Fibroblast of the aortic adventitia (primary cell): Measurements from ENCODE around the gene HOMER3. TPM values are rescaled to one million over a fixed set of nuclear protein-coding genes. Genes with fewer than 3 reads are reported as not detected.
"Not testable (repeated sequence)": the region's sequence is repeated elsewhere in the genome, so short reads cannot be mapped to it uniquely, and the experiment has no call there.

Experiments used
- DNase-seq: peaks from one replicate; pipeline ENCODE4 v3.0.0-alpha.2; 2010; ENCODE audit warnings: low read depth
- H3K4me3 ChIP-seq: 2 replicates; pipeline ENCODE4 v1.5.1; 2011; ENCODE audit warnings: low read depth, mild to moderate bottlenecking, control low read depth, low read length, moderate library complexity
- total RNA-seq: library from RNA; depleted of rRNA; stranded (reverse); fragments of >200 nt; gene quantifications from 2 replicates; pipeline ENCODE4 v1.2.3, GENCODE V29; 2012; ENCODE audit warnings: low replicate concordance
- TF ChIP-seq, protein P1 (sequence below): IDR thresholded peaks from 2 replicates; pipeline ENCODE4 v1.5.1; 2011; ENCODE audit warnings: mild to moderate bottlenecking, low read length, control low read depth, inconsistent platforms; ENCODE audit not compliant: insufficient read depth

The HOMER3 gene
- total RNA-seq, 1 donor, result 68.7 TPM

DNA sequence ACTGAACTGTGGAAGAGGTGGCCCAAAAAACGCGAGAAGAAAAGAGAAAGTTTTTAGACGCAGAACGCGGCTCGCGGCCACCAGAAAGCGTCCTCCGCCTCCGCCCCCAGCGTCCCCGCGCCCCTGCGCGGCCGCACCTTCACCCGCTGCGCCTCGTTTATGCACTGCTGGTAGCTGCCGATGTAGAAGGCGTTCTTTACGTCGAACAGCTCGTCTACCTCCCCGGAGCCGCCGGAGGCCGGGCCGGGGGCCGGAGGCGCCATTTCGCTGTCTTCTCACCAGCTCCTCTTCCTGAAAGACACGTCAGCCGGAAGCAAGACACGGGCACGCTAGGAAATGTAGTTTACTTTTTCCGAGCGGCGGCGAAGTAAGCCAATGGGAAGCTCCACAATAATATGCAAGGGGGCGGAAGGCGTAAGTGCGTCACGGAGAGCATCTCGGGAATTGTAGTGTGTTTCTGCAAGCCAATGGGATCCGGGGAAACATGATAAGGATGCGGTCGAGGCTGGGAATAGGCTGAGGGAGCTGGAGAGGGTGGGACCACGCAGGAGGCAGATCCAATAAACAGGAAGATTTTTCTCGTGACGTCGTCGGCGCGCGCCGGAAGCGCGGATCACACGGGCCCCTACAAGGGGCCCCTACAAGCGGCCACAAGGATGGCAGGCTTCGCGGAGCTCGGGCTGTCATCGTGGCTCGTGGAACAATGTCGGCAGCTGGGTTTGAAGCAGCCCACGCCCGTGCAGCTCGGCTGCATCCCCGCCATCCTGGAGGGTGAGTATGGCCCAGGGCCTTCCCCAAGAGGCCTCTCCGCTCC, 21.7 kb downstream of the HOMER3 start, which contains the start of the genes COPE and DDX49:
COPE (minus strand) TSS at position 302 of the 814 bp plus-strand sequence; CDS start at position 263, 39 bp downstream.
DDX49 (plus strand) TSS at position 630 of the 814 bp plus-strand sequence; CDS start at position 657, 27 bp downstream.
- TF ChIP-seq, protein P1, sequence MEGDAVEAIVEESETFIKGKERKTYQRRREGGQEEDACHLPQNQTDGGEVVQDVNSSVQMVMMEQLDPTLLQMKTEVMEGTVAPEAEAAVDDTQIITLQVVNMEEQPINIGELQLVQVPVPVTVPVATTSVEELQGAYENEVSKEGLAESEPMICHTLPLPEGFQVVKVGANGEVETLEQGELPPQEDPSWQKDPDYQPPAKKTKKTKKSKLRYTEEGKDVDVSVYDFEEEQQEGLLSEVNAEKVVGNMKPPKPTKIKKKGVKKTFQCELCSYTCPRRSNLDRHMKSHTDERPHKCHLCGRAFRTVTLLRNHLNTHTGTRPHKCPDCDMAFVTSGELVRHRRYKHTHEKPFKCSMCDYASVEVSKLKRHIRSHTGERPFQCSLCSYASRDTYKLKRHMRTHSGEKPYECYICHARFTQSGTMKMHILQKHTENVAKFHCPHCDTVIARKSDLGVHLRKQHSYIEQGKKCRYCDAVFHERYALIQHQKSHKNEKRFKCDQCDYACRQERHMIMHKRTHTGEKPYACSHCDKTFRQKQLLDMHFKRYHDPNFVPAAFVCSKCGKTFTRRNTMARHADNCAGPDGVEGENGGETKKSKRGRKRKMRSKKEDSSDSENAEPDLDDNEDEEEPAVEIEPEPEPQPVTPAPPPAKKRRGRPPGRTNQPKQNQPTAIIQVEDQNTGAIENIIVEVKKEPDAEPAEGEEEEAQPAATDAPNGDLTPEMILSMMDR, result no peak
- H3K4me3 ChIP-seq, result peak within 1 kb of the TSS; percentile 100
- DNase-seq, result peak; percentile 100

- H3K4me3 ChIP-seq, result peak overlapping the region; percentile 78
- DNase-seq, result not testable (repeated sequence)
Observed at GRCh38 chr19:18917593-18917992, 23.4 kb downstream of the HOMER3 start.

DNA sequence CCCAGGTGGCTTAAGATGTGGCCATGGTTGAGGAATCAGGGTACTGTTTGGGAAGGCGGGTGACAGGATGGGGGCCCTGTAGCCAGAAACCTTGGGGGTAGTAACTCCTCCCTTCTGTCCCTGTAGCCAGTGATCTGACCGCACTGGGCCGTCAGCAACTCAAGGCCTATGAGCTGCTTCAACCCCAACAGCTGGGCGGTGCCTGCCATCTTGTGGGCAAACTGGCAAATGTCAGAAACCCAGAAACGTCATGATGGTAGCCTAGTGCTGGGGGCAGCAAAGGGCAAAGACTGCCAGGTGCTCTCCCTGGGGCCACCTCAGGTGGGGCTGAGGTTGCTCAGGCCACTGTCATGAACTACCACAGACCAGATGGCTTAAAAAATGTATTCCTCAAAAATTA, 25.4 kb downstream of the HOMER3 start:
- TF ChIP-seq, protein P1, result peak; percentile 25
- H3K4me3 ChIP-seq, result no peak overlapping the region
- peak; percentile 38 for DNase-seq

- DNase-seq, result no peak
- TF ChIP-seq, protein P1, result no peak
- H3K4me3 ChIP-seq, result no peak overlapping the region
Observed at GRCh38 chr19:18913466-18913865, 27.6 kb downstream of the HOMER3 start.

DNA sequence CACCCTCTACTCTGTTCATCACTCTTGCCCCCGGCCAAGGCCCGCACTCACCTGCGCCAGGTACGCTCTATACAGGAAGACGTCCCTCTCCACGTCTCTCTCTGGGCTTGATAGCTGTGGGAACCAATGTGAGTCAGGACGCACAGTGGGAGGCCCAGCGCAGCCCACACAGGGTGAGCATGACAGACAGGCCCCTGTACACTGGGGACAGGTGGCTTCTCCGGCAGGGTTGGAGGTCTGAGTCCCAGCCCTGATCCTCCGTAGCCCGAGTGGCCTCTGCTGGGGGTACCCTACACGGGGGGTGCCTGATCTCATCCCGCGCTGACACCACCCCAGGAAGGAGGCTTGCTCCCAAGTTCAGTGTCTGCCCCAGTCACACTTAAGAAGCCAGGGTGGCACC, 28.1 kb downstream of the HOMER3 start:
- TF ChIP-seq, protein P1, result no peak
- no peak for DNase-seq
- no peak overlapping the region for H3K4me3 ChIP-seq

- TF ChIP-seq, protein P1, result no peak
- no peak overlapping the region for H3K4me3 ChIP-seq
- DNase-seq, result no peak
Observed at GRCh38 chr19:18910801-18911436, 30.1 kb downstream of the HOMER3 start.

DNA sequence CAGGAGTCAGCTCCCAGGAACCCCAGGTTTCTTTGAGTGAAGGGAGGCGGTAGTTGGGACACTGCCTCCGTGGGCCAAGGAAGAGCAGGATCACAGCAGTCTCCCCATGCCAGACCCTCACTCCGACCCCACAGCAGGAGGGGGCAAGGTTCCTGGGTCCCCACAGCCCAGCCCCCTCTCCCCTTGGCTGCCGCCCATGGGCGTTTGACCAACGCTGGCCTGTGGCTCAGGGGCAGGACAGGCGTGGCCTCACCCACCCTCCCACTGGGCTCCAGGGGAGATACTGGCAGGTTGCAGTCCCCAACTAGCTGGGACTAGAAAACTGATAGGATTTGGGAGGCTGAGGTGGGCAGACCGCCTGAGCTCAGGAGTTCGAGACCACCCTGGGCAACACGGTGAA, 31.0 kb downstream of the HOMER3 start:
- TF ChIP-seq, protein P1, result no peak
- DNase-seq, result no peak
- no peak overlapping the region for H3K4me3 ChIP-seq
